Kidney epithelial cell (primary cell): ENCODE results near the gene FBLN2. TPM values are rescaled to one million over a fixed set of nuclear protein-coding genes. Genes with fewer than 3 reads are reported as not detected.

Experiments used
- DNase-seq: peaks from one replicate; pipeline ENCODE4 v3.0.0-alpha.2; 2010; ENCODE audit warnings: low read depth
- H3K27me3 ChIP-seq: 2 replicates; pipeline ENCODE4 v1.6.0; 2011; ENCODE audit warnings: low read length; ENCODE audit not compliant: control insufficient read depth, insufficient read depth
- H3K36me3 ChIP-seq: 2 replicates; pipeline ENCODE4 v1.5.1; 2011; ENCODE audit warnings: low read length; ENCODE audit not compliant: control insufficient read depth, insufficient read depth
- H3K4me3 ChIP-seq: 2 replicates; pipeline ENCODE4 v1.5.1; 2011; ENCODE audit warnings: low read depth, mild to moderate bottlenecking, control low read depth, low read length
- total RNA-seq: library from RNA; depleted of rRNA; stranded (reverse); fragments of >200 nt; gene quantifications from 2 replicates; pipeline ENCODE4 v1.2.3, GENCODE V29; 2015
- TF ChIP-seq, protein P1 (sequence below): IDR thresholded peaks from 2 replicates; pipeline ENCODE4 v1.5.1; 2011; ENCODE audit warnings: mild to moderate bottlenecking, moderate library complexity, low read length, control low read depth, inconsistent platforms; ENCODE audit not compliant: insufficient read depth, poor library complexity, severe bottlenecking

Gene FBLN2
- total RNA-seq, 1 donor from 2014 or later: 6.7 TPM

DNA sequence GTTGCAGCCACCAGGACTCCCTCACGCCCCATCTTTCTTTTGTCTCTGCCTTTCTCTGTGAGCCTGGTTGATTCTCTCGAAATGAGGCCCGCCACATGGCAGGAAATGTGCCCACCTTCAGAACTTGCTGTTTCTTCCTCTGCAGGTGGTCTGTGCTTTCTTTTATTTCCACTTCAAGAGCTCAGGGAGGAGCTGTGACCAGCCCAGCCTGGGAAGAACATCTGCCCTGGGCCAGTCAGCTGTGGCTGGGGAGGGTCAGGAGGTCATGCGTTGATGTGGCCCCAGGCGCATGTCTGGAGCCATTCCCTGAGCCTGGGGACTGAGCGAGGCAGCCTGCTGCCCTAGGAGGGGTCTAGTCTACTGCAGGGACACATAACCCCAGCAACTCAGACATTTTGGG, 8.0 kb downstream of the FBLN2 start:
- H3K4me3 ChIP-seq: no peak overlapping the region
- peaks cover 23% of the 10 kb centered on the region for H3K27me3 ChIP-seq
- H3K36me3 ChIP-seq: no peaks in the 10 kb centered on the region
- TF ChIP-seq, protein P1, sequence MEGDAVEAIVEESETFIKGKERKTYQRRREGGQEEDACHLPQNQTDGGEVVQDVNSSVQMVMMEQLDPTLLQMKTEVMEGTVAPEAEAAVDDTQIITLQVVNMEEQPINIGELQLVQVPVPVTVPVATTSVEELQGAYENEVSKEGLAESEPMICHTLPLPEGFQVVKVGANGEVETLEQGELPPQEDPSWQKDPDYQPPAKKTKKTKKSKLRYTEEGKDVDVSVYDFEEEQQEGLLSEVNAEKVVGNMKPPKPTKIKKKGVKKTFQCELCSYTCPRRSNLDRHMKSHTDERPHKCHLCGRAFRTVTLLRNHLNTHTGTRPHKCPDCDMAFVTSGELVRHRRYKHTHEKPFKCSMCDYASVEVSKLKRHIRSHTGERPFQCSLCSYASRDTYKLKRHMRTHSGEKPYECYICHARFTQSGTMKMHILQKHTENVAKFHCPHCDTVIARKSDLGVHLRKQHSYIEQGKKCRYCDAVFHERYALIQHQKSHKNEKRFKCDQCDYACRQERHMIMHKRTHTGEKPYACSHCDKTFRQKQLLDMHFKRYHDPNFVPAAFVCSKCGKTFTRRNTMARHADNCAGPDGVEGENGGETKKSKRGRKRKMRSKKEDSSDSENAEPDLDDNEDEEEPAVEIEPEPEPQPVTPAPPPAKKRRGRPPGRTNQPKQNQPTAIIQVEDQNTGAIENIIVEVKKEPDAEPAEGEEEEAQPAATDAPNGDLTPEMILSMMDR: no peak
- DNase-seq: no peak

DNA sequence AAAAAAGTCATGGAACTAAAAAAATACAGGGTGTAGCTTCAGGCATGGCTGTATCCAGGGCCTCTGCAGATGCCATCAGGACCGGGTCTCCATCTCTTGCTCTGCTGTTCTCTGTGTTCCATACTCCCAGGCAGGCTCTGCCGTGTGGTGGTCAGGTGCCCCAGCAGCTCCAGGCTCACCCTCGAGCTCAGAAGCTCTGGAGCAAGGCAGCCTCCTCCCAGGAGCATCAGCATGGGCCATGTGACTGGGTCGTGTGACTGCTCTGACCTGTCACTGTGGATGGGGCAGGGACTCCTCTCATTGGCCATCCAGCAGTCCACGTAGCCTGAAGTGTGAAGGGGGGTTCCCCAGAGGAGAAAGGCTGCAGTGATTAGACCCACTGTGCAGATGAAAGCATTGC, 8.5 kb downstream of the FBLN2 start:
- H3K27me3 ChIP-seq: peaks cover 20% of the 10 kb centered on the region
- DNase-seq: no peak
- no peaks in the 10 kb centered on the region for H3K36me3 ChIP-seq
- TF ChIP-seq, protein P1: no peak
- H3K4me3 ChIP-seq: no peak overlapping the region

DNA sequence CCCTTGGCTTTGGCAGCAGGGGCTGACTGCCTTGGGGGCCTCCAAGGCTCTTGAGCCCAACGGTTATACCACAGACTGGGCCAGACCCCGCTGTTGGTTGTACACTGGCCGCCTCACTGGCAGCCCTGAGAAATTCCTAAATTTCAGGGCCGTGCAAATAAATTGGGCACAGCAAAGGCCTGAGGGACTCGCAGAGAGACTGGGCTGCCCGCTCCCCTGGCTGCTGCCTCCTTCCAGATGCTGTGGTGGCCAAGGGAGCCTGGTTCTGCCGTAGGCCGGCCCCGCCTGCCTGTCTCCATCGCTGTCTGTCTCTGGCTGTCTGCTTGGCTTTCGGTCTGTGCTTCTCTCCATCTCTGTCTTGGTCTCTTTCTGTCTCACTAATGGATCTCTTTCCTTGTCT, 9.0 kb downstream of the FBLN2 start:
- Histone ChIP-seq H3K36me3 (no peaks in the 10 kb centered on the region), H3K4me3 (no peak overlapping the region), H3K27me3 (peaks cover 18% of the 10 kb centered on the region)
- DNase-seq: no peak
- TF ChIP-seq, protein P1: no peak

DNA sequence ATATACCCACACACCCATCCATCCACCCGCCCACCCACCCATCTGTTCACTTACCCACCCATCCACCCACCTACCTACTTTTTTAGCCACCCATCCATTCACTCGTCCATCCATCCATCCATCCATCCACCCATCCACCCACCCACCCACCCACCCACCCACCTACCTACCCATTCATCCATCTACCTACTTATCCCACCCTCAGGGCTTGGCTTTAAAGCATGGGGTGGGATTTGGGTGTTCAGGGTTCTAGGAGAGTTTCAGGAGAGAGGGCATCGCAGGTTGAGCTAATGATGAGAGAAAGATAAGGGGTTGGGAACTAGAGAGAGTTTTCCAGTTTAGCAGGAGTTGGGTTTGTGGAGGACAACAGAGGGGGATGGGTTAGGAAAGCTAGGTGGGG, 9.7 kb downstream of the FBLN2 start:
- H3K4me3 ChIP-seq: no peak overlapping the region
- no peak for DNase-seq
- H3K36me3 ChIP-seq: no peaks in the 10 kb centered on the region
- H3K27me3 ChIP-seq: peaks cover 19% of the 10 kb centered on the region
- TF ChIP-seq, protein P1: no peak

DNA sequence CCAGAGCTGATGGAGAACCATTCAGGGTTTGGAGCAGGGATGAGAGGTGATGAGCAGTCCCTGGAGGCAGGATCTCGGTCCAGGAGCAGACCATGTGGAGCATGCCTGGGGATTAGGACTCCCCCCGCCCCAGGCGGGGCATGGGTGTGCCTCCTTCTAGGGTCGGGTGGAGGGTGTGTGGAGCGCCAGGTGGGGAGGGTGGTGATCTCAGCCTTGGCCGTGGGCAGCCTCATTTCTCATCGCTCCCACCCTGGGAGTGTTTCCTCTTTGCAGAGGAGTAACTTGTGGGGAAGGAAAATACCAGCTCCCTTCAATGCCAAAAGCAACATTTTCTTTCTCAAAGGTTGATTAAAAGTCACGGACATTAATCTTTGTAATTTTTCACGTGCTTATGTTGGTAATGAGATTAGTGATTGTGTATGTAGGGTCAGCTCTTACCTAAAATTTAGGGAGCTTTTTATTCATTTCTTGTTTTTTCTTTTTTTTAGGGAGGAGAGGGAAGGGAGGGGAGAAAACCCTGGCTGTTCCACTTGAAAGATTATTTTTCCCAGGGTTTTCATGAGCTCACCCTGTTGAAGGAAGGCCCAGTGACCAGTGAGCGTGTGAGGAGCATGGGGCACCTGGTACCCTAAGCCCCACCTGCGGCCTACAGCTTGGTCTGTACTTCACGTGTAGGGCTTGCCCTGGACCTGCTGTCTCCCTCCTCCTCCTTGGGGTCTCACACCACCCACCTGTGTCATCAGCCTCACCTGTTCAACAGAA, 11.0 kb downstream of the FBLN2 start:
- Histone ChIP-seq H3K4me3 (no peak overlapping the region), H3K27me3 (peaks cover 13% of the 10 kb centered on the region), H3K36me3 (no peaks in the 10 kb centered on the region)
- DNase-seq: no peak
- TF ChIP-seq, protein P1: no peak

DNA sequence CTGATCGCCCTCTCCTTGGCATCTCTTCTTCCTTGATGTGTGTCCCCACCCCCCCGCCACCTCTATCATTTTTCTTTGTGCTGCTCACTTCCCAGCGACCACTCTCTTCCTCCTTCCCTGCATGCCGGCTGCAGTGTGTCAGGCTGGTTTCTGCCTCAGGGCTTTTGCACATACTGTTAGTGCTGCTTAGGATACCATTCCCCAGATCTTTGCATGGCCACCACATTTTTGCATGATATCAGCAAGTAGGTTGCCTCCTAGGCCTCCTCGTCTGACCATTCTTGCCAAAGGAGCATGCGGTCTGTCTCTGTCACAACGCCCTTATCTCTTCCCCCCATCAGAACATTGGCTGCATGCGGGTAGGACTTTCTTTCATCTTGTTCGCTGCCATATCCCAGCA, 12.5 kb downstream of the FBLN2 start:
- no peak overlapping the region for H3K4me3 ChIP-seq
- no peak for DNase-seq
- H3K36me3 ChIP-seq: no peaks in the 10 kb centered on the region
- TF ChIP-seq, protein P1: no peak
- H3K27me3 ChIP-seq: peaks cover 13% of the 10 kb centered on the region
